GM19463 (cell line): ENCODE measurements around the gene MEPCE.
"Not testable (repeated sequence)": the region's sequence is repeated elsewhere in the genome, so short reads cannot be mapped to it uniquely, and the experiment has no call there.

Source experiments
- ATAC-seq: cut with Tn5 transposase; IDR thresholded peaks from one replicate; pipeline ENCODE4 v1.9.1; 2021; ENCODE audit warnings: mild to moderate bottlenecking, moderate library complexity; ENCODE audit not compliant: unreplicated experiment

Gene MEPCE

GRCh38 chr7:100433592-100434296 lies 4.1 kb downstream of the MEPCE start:
- ATAC-seq = no peak

GRCh38 chr7:100434297-100435144 lies 4.9 kb downstream of the MEPCE start:
- no peak for ATAC-seq

- ATAC-seq = peak; percentile 29
These were observed 6.0 kb downstream of the MEPCE start for GRCh38 chr7:100435401-100436304.

GRCh38 chr7:100437150-100438100 lies 7.8 kb downstream of the MEPCE start:
- ATAC-seq = no peak

GRCh38 chr7:100438172-100438571 lies 8.5 kb downstream of the MEPCE start:
- no peak for ATAC-seq

GRCh38 chr7:100438731-100439130 lies 9.1 kb downstream of the MEPCE start:
- ATAC-seq = not testable (repeated sequence)

GRCh38 chr7:100439244-100439643 lies 9.6 kb downstream of the MEPCE start:
- ATAC-seq = not testable (repeated sequence)

GRCh38 chr7:100441641-100442535 lies 12.3 kb downstream of the MEPCE start:
- no peak for ATAC-seq

GRCh38 chr7:100443096-100443840 lies 13.6 kb downstream of the MEPCE start:
- ATAC-seq = no peak

- ATAC-seq = no peak
These were observed 15.0 kb downstream of the MEPCE start for GRCh38 chr7:100444311-100445278.

GRCh38 chr7:100446040-100446439 lies 16.4 kb downstream of the MEPCE start:
- ATAC-seq = no peak

- not testable (repeated sequence) for ATAC-seq
These were observed 17.7 kb downstream of the MEPCE start for GRCh38 chr7:100447363-100447762.

GRCh38 chr7:100449190-100449795 lies 19.7 kb downstream of the MEPCE start:
- ATAC-seq = no peak

- ATAC-seq = no peak
These were observed 22.9 kb downstream of the MEPCE start for GRCh38 chr7:100452513-100452912.

GRCh38 chr7:100453854-100454253 lies 24.2 kb downstream of the MEPCE start:
- ATAC-seq = not testable (repeated sequence)

GRCh38 chr7:100455206-100455605 lies 25.6 kb downstream of the MEPCE start:
- ATAC-seq = no peak

GRCh38 chr7:100456562-100456961 lies 26.9 kb downstream of the MEPCE start:
- ATAC-seq = no peak
